Measurements from ENCODE around the gene NLRP7.

DNA sequence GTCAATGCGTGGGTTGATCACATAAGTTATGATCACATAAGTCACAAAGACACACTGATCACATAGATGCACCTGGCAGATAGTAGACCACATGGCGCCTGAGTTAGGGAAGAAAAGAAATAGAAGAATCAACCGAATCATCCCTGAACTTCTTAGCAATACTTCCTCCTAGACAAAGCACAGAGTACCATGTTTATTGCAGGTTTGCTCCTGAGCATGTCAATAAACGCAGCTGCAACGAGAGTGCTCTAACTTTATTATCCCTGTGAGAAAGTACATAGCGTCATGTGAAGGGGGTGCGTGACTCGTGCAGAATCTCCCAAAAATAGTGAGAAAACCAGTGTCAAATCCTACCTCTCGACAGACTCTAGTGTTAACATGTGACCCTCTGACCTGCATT is 24.1 kb downstream of the NLRP7 start:
- TF ChIP-seq, protein P1, sequence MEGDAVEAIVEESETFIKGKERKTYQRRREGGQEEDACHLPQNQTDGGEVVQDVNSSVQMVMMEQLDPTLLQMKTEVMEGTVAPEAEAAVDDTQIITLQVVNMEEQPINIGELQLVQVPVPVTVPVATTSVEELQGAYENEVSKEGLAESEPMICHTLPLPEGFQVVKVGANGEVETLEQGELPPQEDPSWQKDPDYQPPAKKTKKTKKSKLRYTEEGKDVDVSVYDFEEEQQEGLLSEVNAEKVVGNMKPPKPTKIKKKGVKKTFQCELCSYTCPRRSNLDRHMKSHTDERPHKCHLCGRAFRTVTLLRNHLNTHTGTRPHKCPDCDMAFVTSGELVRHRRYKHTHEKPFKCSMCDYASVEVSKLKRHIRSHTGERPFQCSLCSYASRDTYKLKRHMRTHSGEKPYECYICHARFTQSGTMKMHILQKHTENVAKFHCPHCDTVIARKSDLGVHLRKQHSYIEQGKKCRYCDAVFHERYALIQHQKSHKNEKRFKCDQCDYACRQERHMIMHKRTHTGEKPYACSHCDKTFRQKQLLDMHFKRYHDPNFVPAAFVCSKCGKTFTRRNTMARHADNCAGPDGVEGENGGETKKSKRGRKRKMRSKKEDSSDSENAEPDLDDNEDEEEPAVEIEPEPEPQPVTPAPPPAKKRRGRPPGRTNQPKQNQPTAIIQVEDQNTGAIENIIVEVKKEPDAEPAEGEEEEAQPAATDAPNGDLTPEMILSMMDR (conservative IDR thresholded peaks at IDR 0.05; ENCODE audit: low read length) = no peak
- no peak for TF ChIP-seq EZH2phosphoT487 (IDR thresholded peaks at IDR 0.05; ENCODE audit: borderline replicate concordance, low read depth, low read length)
